Neural crest cell (in vitro differentiated cells): ENCODE data around the gene OR14I1. TPM values are rescaled to one million over a fixed set of nuclear protein-coding genes. Genes with fewer than 3 reads are reported as not detected.

Experiments
- DNase-seq: peaks from one replicate; pipeline ENCODE4 v3.0.0; 2021; ENCODE audit warnings: low read depth, mixed read lengths, low spot score
- H3K27ac Mint-ChIP-seq: one replicate; pipeline ENCODE4 v1.8.0; 2021; ENCODE audit warnings: mild to moderate bottlenecking, mixed read lengths; ENCODE audit not compliant: unreplicated experiment
- H3K27me3 Mint-ChIP-seq: 2 replicates; pipeline ENCODE4 v1.8.0; 2021; ENCODE audit warnings: low read depth, mild to moderate bottlenecking, mixed read lengths
- H3K36me3 Mint-ChIP-seq: 2 replicates; pipeline ENCODE4 v1.8.0; 2021; ENCODE audit warnings: low read depth, mild to moderate bottlenecking, mixed read lengths
- H3K4me1 Mint-ChIP-seq: 2 replicates; pipeline ENCODE4 v1.8.0; 2021; ENCODE audit warnings: mixed read lengths
- H3K4me3 Mint-ChIP-seq: one replicate; pipeline ENCODE4 v1.8.0; 2021; ENCODE audit warnings: mild to moderate bottlenecking, mixed read lengths
- H3K9me3 Mint-ChIP-seq: 2 replicates; pipeline ENCODE4 v1.8.0; 2021; ENCODE audit warnings: mixed read lengths
- CTCF ChIP-seq: fragments of 200-600 bp; sonication (generic); conservative IDR thresholded peaks from 2 replicates; pipeline ENCODE4 v1.5.0; 2021; ENCODE audit warnings: antibody characterized with exemption, mild to moderate bottlenecking
- total RNA-seq: library from RNA; stranded (reverse); gene quantifications from 2 replicates; pipeline ENCODE4 v1.2.1, GENCODE V29; 2021

OR14I1 gene
- total RNA-seq, 1 donor from 2014 or later: not detected

DNA sequence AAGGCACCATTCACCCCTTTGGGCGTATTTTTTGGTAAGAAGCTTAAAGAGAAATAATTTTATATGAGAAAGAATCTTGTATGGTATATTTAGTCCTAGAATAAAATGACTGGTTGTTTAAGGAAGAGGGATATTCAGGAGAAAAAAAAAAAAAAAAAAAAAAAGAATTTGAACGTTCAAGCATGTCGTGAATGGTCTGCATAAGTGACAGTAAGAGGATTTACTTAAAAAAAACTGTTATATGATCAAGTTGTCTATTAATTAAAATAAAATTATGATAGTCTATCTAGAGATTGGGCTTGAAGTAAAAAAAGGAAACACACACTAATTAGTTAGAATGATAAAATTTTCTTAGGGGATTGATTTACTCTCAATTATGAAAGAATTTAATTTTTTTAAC lies 11.7 kb upstream of the OR14I1 start:
- no peak for TF ChIP-seq CTCF
- H3K27ac Mint-ChIP-seq: no peak overlapping the region
- H3K4me1 Mint-ChIP-seq: no peaks in the 10 kb centered on the region
- H3K9me3 Mint-ChIP-seq: peaks cover 22% of the 10 kb centered on the region
- no peak for DNase-seq
- peaks cover 14% of the 10 kb centered on the region for H3K36me3 Mint-ChIP-seq
- no peak overlapping the region for H3K4me3 Mint-ChIP-seq
- no peaks in the 10 kb centered on the region for H3K27me3 Mint-ChIP-seq

DNA sequence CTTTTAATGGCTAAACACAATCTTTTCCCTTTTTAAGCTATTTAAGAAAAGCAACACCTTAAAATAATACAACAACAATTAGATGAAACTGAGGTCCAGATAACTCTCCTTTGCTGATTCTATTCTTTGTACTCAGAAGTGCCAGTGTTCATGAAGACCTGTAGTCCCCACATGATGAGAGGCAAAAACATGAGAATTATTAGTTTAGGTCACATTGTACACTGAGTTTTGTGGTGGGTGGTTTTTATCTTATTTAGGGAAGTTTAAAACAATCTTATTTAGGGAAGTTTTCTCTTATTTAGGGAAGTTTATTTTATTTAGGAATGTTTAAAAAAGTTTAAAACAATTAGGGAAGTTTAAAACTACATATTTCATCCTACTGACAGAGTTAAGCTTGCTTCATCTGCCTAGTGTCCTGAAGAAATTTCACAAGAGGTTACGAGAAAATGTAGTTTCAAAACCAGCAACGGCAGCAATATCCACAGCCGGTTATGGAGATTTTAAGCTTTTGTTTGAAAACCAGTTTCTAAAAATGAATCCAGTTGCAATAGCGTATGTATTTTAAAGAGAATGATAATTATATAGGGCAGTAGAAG lies 7.8 kb upstream of the OR14I1 start:
- Mint-ChIP-seq H3K27ac (no peak overlapping the region), H3K9me3 (peaks cover 24% of the 10 kb centered on the region), H3K27me3 (no peaks in the 10 kb centered on the region), H3K4me3 (no peak overlapping the region), H3K4me1 (no peaks in the 10 kb centered on the region), H3K36me3 (peaks cover 11% of the 10 kb centered on the region)
- no peak for TF ChIP-seq CTCF
- DNase-seq: no peak

- Mint-ChIP-seq H3K4me3 (no peak overlapping the region), H3K27me3 (no peaks in the 10 kb centered on the region), H3K27ac (no peak overlapping the region), H3K9me3 (peaks cover 19% of the 10 kb centered on the region), H3K36me3 (no peaks in the 10 kb centered on the region), H3K4me1 (no peaks in the 10 kb centered on the region)
- TF ChIP-seq CTCF: no peak
- DNase-seq: no peak
Observed at GRCh38 chr1:248704606-248705005, 2.0 kb upstream of the OR14I1 start.

- Mint-ChIP-seq H3K36me3 (peaks cover 4% of the 10 kb centered on the region), H3K27ac (no peak overlapping the region), H3K4me1 (no peaks in the 10 kb centered on the region), H3K4me3 (no peak overlapping the region), H3K9me3 (peaks cover 18% of the 10 kb centered on the region), H3K27me3 (no peaks in the 10 kb centered on the region)
- TF ChIP-seq CTCF: no peak
- no peak for DNase-seq
Observed at GRCh38 chr1:248703674-248704073, 1.1 kb upstream of the OR14I1 start.

DNA sequence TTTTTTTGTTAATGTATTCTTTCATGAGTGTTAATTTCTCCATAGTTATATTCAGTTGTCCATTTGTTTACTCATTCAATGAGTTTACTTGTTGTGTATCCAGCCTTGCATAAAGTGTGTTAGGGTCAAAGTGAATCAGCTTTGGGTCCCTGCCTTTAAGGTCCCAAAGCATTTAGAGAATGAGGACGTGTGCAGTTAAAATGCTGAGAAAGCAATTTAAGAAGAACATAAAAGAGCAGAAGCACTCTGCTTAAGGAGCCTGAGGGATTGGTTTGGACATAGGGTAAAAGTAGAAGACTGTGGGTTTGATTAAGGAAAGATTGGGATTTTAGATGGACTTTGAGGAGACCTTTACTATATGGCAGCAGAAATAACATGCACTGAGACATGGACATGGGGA lies 3.5 kb downstream of the OR14I1 start:
- TF ChIP-seq CTCF: no peak
- H3K36me3 Mint-ChIP-seq: peaks cover 9% of the 10 kb centered on the region
- H3K27ac Mint-ChIP-seq: no peak overlapping the region
- H3K27me3 Mint-ChIP-seq: no peaks in the 10 kb centered on the region
- H3K4me1 Mint-ChIP-seq: no peaks in the 10 kb centered on the region
- H3K4me3 Mint-ChIP-seq: no peak overlapping the region
- peaks cover 15% of the 10 kb centered on the region for H3K9me3 Mint-ChIP-seq
- DNase-seq: no peak
